Lung (tissue), 12 donors: ENCODE results near the gene BCR. TPM values are rescaled to one million over a fixed set of nuclear protein-coding genes. Genes with fewer than 3 reads are reported as not detected.
"Not testable (repeated sequence)": the region's sequence is repeated elsewhere in the genome, so short reads cannot be mapped to it uniquely, and the experiment has no call there.

ENCODE experiments used
- ATAC-seq: fragments of 200-7000 bp; cut with Tn5 transposase; one replicate; pipeline ENCODE4 v1.9.1; 2020; ENCODE audit warnings: moderate number of reproducible peaks; ENCODE audit not compliant: insufficient read depth, low FRiP score
- DNase-seq, 3 donors: peaks; one replicate each; pipeline ENCODE4 v3.0.0-alpha.2; 2013 to 2017
- H3K27ac ChIP-seq, 2 donors: one replicate each; pipeline ENCODE4 v1.5.1; 2013; ENCODE audit warnings: mild to moderate bottlenecking in 2 of 2, moderate library complexity in 2 of 2, control low read depth in 1 of 2, inconsistent platforms in 1 of 2, low read depth in 1 of 2, low read length in 1 of 2
- H3K27me3 ChIP-seq, 3 donors: one replicate each; pipeline ENCODE4 v1.5.1; 2013; ENCODE audit warnings: low read length in 2 of 3; ENCODE audit not compliant: control insufficient read depth in 3 of 3, insufficient read depth in 3 of 3
- H3K36me3 ChIP-seq, 4 donors: one replicate each; pipeline ENCODE4 v1.5.1; 2013; ENCODE audit warnings: low read length in 4 of 4, mild to moderate bottlenecking in 1 of 4, moderate library complexity in 1 of 4; ENCODE audit not compliant: control insufficient read depth in 4 of 4, insufficient read depth in 4 of 4
- H3K4me1 ChIP-seq, 5 donors: one replicate each; pipeline ENCODE4 v1.5.1; 2013; ENCODE audit warnings: low read length in 5 of 5, mild to moderate bottlenecking in 2 of 5, moderate library complexity in 1 of 5; ENCODE audit not compliant: control insufficient read depth in 5 of 5, insufficient read depth in 5 of 5
- H3K4me3 ChIP-seq: one replicate; pipeline ENCODE4 v1.5.1; 2013; ENCODE audit warnings: mild to moderate bottlenecking, control low read depth, moderate library complexity
- H3K9ac ChIP-seq, 2 donors: one replicate each; pipeline ENCODE4 v1.5.1; 2013; ENCODE audit warnings: low read length in 2 of 2, control low read depth in 1 of 2; ENCODE audit not compliant: insufficient read depth in 1 of 2
- H3K9me3 ChIP-seq, 4 donors: one replicate each; pipeline ENCODE4 v1.5.1; 2013; ENCODE audit warnings: low read length in 3 of 4, mild to moderate bottlenecking in 1 of 4, moderate library complexity in 1 of 4; ENCODE audit not compliant: control insufficient read depth in 4 of 4, insufficient read depth in 3 of 4
- WGBS, 2 donors: extraction: QIAGEN DNeasy Blood & Tissue Kit; methylation state at CpG; one replicate each; pipeline ENCODE4 v1.1.7; 2013; 5-methylcytosine and 5-hydroxymethylcytosine counted together
- polyA plus RNA-seq, 2 donors: library from polyadenylated mRNA; stranded (reverse); fragments of 200-250 nt; gene quantifications; one replicate each; pipeline ENCODE4 v1.2.1, GENCODE V29; 2013
- total RNA-seq, 2 donors: library from RNA; depleted of rRNA in 1 of 2; stranded (reverse); fragments of >200 nt in 1 of 2; gene quantifications; one replicate each; pipeline ENCODE4 v1.2.1, GENCODE V29; 2014 to 2021
- TF ChIP-seq, protein P1 (sequence below): IDR thresholded peaks from 2 replicates; pipeline ENCODE4 v1.5.1; 2012; ENCODE audit warnings: mild to moderate bottlenecking; ENCODE audit errors: control extremely low read depth, extremely low read depth
- donor health status: control.
- donor health status: control.
- donor health status: Bipolar disorder and iron deficiency.
- donor health status: healthy.
- donor health status: DM: yes; HTN: yes; CAD: no.

BCR gene
- total and polyA plus RNA-seq, 4 donors: 21.8 to 67.3 (median 31.8) TPM

DNA sequence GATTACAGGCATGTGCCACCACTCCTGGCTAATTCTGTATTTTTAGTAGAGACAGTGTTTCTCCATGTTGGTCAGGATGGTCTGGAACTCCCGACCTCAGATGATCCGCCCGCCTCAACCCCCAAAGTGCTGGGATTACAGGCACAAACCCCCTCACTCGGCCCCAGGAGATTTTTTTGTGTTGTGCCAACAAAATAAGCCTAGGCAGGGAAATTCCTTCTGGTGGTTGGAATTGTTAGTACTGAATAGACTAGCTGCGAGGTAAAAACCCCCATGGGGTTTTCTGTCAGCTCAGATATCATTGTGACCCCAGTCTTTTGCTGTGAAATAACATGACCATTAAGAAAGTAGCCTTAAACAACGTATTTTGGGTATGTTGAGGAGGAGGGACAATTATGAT lies 144.9 kb downstream of the BCR start:
- Histone ChIP-seq H3K4me3 (no peak overlapping the region), H3K27me3 (no peaks in the 10 kb centered on the region), H3K9me3 (no peaks in the 10 kb centered on the region), H3K9ac (no peak overlapping the region), H3K36me3 (no peaks in the 10 kb centered on the region), H3K27ac (no peak overlapping the region), H3K4me1 (no peaks in the 10 kb centered on the region)
- no peak for DNase-seq
- TF ChIP-seq, protein P1, sequence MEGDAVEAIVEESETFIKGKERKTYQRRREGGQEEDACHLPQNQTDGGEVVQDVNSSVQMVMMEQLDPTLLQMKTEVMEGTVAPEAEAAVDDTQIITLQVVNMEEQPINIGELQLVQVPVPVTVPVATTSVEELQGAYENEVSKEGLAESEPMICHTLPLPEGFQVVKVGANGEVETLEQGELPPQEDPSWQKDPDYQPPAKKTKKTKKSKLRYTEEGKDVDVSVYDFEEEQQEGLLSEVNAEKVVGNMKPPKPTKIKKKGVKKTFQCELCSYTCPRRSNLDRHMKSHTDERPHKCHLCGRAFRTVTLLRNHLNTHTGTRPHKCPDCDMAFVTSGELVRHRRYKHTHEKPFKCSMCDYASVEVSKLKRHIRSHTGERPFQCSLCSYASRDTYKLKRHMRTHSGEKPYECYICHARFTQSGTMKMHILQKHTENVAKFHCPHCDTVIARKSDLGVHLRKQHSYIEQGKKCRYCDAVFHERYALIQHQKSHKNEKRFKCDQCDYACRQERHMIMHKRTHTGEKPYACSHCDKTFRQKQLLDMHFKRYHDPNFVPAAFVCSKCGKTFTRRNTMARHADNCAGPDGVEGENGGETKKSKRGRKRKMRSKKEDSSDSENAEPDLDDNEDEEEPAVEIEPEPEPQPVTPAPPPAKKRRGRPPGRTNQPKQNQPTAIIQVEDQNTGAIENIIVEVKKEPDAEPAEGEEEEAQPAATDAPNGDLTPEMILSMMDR: no peak
- 77 to 84% methylated on average over 6 of the region's 6 CpGs for WGBS, 2 donors
- no peak for ATAC-seq

DNA sequence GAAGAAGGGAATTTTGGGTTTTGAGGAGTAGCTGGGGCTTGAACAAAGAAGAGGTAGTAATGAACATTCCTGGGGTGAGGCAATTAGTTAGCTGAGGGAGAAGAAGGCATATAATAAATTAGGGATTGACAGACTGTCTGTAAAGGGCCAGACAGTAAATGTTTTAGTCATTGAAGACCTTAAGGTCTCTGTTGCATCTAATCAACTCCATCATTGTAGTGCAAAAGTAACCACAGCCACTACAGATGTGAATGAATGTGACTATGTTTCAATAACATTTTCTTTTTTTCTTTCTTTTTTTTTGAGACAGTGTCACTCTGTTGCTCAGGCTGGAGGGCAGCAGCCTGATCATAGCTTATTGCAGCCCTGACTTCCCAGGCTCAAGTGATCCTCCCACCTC lies 153.5 kb downstream of the BCR start:
- H3K9me3 ChIP-seq, H3K9ac ChIP-seq, H3K36me3 ChIP-seq, DNase-seq, H3K4me3 ChIP-seq, H3K27me3 ChIP-seq, ATAC-seq, H3K27ac ChIP-seq, H3K4me1 ChIP-seq: not testable (repeated sequence)

DNA sequence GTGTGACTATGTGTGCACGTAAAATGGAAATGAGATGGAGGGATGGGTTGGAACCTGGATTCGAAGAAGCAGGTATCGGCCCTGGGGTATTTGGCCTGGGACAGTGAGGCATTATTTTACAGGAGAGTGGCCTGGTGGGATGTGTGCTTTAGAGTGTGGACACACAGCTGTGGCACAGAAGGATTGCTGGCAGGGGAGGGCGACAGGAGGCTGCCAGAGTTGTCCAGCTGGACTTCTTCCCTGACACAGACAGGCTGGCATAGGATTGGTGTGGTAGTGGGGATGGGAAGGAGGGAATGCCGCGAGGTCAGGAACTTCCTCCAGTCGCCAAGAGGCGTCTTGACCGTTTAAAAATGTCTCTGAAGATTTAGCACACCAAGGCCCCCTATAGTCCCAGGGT lies 157.4 kb downstream of the BCR start:
- 97 to 100% methylated on average over 3 of the region's 9 CpGs for WGBS, 2 donors
- not testable (repeated sequence) for ATAC-seq, H3K4me1 ChIP-seq

DNA sequence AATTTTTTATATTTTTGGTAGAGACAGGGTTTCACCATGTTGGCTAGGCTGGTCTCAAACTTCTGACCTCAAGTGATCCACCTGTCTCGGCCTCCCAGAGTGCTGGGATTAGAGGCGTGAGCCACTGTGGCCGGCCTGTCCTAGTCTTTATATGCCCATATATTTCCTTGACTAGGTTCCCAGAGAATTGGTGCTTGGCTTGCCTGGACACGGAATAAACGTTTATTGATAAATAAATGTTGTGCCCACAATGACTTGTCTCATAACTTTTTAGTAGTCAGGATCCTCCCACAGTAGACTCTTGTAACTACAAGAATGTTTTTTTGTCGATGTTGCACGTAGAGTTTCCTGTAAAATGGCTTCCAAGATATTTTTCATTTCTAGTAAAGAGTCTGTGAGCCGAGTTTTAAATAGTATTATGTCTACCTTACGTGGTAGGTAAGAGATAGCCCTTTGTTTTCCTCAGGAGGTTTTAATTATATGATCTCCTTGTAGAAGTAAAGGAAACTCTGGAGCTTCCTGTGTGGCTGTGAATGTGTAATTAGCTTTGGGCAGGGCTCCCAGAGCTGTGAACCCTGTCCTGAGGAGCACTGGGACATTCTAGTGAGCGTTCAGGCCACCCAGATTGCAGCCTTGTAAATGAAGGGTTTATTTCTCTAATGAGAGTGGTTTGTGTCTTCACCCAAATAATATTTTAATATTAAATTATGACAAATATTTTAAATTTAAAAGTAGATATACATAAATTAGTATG lies 161.8 kb downstream of the BCR start:
- not testable (repeated sequence) for H3K27me3 ChIP-seq, H3K9me3 ChIP-seq, H3K36me3 ChIP-seq, H3K9ac ChIP-seq, H3K4me3 ChIP-seq, ATAC-seq, H3K27ac ChIP-seq, H3K4me1 ChIP-seq, DNase-seq
- 84 to 85% methylated on average over 9 of the region's 10 CpGs for WGBS, 2 donors

More for the DNA sequence above, 157.4 kb downstream of the BCR start:
- H3K9me3 ChIP-seq, H3K4me3 ChIP-seq, H3K27me3 ChIP-seq, H3K27ac ChIP-seq, DNase-seq, H3K36me3 ChIP-seq, H3K9ac ChIP-seq: not testable (repeated sequence)

DNA sequence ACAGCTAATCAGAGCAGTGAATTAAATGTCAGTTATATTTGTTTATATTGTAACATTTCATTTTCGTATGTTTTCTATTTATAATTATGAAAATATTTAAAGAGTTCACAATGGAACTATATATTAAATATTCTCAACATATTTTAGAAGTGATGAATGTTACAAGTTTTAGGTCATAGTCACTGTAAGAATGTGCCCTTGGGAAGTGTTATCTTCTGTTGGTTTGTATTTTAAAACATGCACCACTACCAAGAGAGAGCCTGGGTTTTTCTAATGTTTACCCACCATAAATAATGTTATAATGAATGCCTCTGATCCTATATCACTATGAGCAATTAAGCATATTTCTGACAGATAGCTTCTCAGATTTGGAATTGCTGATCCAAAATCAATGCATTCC lies 171.0 kb downstream of the BCR start:
- no peaks in the 10 kb centered on the region for H3K27me3 ChIP-seq
- no peak overlapping the region for H3K9ac ChIP-seq
- H3K4me3 ChIP-seq: no peak overlapping the region
- TF ChIP-seq, protein P1: no peak
- H3K4me1 ChIP-seq: no peaks in the 10 kb centered on the region
- no peak for DNase-seq
- WGBS, 2 donors: 74 to 82% methylated on average over 1 of the region's 1 CpG
- ATAC-seq: no peak
- no peak overlapping the region for H3K27ac ChIP-seq
- H3K36me3 ChIP-seq: no peaks in the 10 kb centered on the region
- no peaks in the 10 kb centered on the region for H3K9me3 ChIP-seq
